GM06990 (cell line): ENCODE measurements around the gene BET1L.
"Not testable (repeated sequence)": the region's sequence is repeated elsewhere in the genome, so short reads cannot be mapped to it uniquely, and the experiment has no call there.

Source experiments
- DNase-seq: peaks from one replicate; pipeline ENCODE4 v3.0.0-alpha.2; 2011; ENCODE audit not compliant: insufficient read length; ENCODE audit errors: extremely low read depth
- H3K27me3 ChIP-seq: replicated peaks from 2 replicates; pipeline ENCODE4 v1.6.0; 2011; ENCODE audit warnings: low read length; ENCODE audit not compliant: control insufficient read depth, insufficient read depth
- H3K36me3 ChIP-seq: 2 replicates; pipeline ENCODE4 v1.5.1; 2011; ENCODE audit warnings: low read length; ENCODE audit not compliant: control insufficient read depth, insufficient read depth
- H3K4me3 ChIP-seq: replicated peaks from 2 replicates; pipeline ENCODE4 v1.5.1; 2011; ENCODE audit warnings: low read depth, mild to moderate bottlenecking, control low read depth, low read length
- TF ChIP-seq, protein P1 (sequence below): IDR thresholded peaks from 2 replicates; pipeline ENCODE4 v1.5.1; 2011; ENCODE audit warnings: low read length, control low read depth, mild to moderate bottlenecking, inconsistent platforms; ENCODE audit not compliant: insufficient read depth, poor library complexity, severe bottlenecking

The BET1L gene

DNA sequence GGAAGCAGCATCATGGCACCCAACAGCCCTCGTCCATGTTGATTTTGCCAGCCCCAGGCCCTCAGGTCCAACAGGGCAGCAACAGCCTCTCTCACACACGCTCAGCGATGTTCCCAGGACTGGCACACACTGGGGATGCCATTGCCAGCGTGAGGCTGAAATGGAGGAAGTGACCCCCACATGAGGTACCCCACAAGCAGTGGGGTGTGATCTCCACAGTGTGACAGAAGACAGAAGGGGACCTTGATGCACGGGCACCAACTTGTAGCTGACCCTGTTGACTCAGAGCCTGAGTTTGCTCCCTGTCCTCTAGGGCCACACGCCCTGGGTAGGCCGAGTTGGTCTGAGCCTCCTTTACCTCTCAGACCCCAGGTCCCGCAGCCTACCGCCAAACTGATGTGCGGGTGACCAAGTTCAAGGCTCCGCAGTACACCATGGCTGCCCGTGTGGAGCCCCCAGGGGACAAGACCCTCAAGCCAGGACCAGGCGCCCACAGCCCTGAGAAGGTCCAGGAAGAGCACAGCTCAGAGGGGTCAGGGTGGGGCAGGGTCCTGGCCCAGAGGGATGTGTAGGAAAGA is 8.1 kb downstream of the BET1L start:
- TF ChIP-seq, protein P1, sequence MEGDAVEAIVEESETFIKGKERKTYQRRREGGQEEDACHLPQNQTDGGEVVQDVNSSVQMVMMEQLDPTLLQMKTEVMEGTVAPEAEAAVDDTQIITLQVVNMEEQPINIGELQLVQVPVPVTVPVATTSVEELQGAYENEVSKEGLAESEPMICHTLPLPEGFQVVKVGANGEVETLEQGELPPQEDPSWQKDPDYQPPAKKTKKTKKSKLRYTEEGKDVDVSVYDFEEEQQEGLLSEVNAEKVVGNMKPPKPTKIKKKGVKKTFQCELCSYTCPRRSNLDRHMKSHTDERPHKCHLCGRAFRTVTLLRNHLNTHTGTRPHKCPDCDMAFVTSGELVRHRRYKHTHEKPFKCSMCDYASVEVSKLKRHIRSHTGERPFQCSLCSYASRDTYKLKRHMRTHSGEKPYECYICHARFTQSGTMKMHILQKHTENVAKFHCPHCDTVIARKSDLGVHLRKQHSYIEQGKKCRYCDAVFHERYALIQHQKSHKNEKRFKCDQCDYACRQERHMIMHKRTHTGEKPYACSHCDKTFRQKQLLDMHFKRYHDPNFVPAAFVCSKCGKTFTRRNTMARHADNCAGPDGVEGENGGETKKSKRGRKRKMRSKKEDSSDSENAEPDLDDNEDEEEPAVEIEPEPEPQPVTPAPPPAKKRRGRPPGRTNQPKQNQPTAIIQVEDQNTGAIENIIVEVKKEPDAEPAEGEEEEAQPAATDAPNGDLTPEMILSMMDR, result no peak
- DNase-seq, result no peak
- H3K4me3 ChIP-seq, result no peak overlapping the region
- no peaks in the 10 kb centered on the region for H3K27me3 ChIP-seq
- peaks cover 12% of the 10 kb centered on the region for H3K36me3 ChIP-seq

DNA sequence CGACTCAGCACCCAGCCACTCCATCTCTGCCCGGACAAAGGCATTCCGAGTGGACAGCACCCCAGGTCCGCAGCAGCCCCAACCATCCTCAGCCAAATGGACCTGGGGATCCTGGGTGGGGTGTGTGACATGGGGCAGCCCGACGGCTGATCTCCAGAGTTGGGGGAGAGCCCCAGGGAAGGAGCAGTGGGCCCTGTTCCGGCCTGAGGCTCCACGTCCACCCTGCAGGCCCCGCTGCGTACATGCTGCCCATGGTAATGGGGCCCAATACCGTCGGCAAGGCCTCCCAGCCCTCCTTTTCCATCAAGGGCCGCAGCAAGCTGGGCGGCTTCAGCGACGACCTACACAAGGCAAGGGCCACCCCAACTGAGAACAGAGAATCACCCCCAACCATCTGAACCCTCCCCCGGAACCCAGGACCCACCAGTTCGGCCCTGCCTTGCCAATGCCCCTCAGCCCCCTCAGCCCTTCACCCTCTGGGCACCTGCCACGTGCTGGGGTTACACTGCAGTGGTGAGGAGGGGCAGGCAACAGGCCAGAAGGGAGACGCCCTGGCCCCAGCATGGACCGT is 8.9 kb downstream of the BET1L start:
- TF ChIP-seq, protein P1, result no peak
- Histone ChIP-seq H3K27me3 (no peaks in the 10 kb centered on the region), H3K4me3 (no peak overlapping the region), H3K36me3 (peaks cover 5% of the 10 kb centered on the region)
- no peak for DNase-seq

DNA sequence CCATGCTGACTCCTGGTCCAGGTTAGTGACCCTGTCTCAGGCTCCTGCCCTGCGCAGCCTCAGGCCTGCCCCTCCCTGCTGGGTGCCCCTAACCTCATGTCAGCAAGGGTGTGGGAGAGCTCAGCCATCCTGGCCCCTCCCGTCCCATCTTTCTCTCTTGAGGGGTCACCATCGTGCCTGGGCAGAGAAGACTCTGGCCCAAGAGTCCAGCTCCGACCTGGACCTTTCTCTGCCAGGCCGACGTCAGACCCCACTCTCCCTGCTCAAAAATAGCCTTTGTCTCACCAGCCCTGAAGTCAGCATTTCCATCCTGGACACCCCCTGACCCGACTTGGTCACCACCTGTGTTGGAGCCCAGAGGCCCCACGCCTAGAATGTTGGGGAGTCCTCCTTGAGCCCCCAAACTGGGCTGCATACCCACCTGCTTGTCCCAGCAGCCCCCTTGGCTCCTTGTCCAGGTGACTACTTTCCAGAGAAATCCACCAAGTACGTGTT is 9.4 kb downstream of the BET1L start:
- Histone ChIP-seq H3K36me3 (peaks cover 2% of the 10 kb centered on the region), H3K4me3 (no peak overlapping the region), H3K27me3 (no peaks in the 10 kb centered on the region)
- TF ChIP-seq, protein P1, result no peak
- no peak for DNase-seq

DNA sequence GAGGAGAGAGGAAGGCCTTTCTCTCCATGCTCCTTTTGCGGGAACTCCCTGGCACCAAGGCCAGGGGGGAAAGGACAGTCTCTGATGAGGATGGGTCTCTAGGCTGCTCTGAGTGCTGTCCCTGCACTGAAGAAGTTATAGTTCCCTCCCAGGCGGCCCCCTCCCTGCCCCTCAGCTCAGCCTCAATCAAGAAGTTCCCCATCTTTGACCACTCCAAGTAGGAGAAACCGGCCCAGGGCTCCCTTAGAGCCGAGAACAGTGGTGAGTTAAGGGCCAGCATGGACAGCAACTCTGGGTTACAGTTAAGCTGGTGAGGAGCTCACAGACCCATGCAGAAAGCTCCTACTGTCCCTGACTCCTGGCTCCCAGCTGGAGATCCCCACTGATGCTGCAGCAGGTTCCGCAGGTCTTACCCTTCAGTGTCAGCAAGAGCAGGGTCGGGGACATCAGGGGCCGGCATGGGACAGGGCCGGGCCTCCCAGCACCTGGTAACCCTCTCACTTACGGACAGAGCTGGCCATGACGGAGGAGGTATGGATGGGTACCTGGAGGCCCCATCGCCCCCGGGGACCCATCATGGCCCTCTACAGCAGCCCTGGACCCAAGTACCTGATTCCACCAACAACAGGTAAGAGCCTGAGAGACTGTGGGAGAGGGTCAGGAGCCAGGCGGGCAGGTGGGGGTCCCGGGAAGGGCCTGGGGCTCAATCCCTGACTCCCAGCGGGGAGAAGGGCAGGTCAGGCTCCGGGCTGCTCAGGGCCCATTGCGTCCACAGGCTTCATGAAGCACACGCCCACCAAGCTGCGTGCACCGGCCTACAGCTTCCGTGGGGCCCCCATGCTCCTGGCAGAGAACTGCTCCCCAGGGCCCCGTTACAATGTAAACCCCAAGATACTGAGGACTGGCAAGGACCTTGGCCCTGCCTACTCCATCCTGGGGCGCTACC is 10.1 kb downstream of the BET1L start:
- no peak overlapping the region for H3K4me3 ChIP-seq
- peaks cover 2% of the 10 kb centered on the region for H3K36me3 ChIP-seq
- no peaks in the 10 kb centered on the region for H3K27me3 ChIP-seq
- DNase-seq, result no peak
- TF ChIP-seq, protein P1, result no peak

DNA sequence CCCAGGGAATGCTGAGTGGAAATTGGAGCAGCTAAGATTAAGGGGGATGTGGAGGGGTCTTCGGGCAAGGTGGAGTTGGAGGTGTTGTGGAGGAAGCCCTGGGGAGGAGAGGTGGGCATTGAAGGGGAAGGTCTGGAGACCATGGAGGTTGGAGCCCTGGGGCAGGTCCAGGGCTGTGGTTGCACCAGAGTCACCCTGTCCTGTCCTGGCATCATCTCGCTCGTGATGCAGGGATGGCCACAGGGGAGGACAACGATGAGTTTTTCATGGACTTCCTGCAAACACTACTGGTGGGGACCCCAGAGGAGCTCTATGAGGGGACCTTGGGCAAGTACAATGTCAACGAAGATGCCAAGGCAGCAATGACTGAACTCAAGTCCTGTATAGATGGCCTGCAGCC is 13.7 kb downstream of the BET1L start:
- H3K27me3 ChIP-seq, H3K36me3 ChIP-seq, DNase-seq, H3K4me3 ChIP-seq: not testable (repeated sequence)

DNA sequence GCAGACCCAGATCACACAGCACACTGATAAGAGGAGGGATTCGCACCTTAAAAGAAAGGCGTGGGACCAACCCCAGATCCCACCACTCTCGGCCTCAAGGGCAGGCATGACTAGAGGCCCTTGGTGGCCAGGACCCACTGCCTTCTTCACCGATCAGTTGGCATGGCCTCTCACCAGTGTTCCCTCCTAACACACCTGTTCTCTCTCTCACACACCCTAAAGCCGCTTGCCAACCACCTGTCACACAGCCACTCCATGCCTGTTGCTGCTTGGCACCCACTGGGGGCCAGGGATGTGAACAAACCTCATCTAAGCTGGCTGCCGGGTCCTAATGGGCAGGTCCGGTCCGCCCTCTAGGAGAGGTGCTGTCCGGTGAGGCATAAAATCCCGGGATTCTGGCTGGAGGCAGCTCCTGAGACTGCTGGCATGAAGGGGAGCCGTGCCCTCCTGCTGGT is 14.5 kb downstream of the BET1L start, which contains the start of gene SCGB1C1:
TSS of gene SCGB1C1 (plus strand) at position 405 of the 455 bp plus-strand sequence. CDS start at position 427, 22 bp downstream.
- H3K4me3 ChIP-seq, H3K27me3 ChIP-seq, H3K36me3 ChIP-seq, DNase-seq: not testable (repeated sequence)

DNA sequence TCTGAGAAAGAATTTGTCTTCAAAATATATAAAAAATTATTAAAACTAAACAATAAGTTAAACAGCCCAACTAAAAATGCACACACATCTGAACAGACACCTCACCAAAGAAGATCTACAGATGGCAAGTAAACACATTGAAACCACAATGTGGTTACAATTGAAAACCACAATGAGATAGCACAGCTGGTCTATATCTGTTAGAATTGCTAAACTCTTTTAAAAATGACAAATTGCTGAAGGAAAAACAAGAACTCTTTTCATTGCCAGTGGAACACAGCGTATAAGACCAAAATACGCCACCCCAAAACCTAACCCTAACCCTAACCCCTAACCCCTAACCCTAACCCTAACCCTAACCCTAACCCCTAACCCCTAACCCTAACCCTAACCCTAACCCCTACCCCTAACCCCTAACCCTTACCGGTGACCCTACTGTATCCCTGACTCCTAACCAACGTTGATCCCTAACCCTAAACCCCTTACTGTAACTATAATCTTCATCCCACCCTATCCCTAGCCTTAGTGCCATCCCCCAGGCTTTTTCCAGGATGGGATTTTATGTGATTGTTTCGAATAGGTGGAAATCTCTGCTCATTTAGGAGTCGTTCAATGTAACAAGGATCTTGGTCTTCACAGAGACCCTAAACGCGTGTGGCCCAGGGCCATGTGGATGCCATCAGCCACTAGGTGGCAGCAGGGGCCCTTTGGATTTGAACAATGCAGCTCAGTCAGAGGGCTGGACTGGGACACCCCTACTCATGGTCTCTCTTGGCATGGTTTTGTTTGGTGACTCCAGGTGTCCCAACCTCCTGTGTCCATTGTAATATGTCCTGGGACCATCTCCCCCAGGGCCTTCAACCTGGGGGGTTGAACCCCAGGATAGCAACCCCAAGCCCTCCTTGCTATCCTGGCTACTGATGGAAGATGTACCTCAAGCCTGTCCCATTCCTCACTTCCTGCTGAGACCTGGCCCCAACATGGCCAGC is 15.4 kb downstream of the BET1L start:
- H3K36me3 ChIP-seq, H3K4me3 ChIP-seq, H3K27me3 ChIP-seq: not testable (repeated sequence)
- peak; percentile 3 for DNase-seq

DNA sequence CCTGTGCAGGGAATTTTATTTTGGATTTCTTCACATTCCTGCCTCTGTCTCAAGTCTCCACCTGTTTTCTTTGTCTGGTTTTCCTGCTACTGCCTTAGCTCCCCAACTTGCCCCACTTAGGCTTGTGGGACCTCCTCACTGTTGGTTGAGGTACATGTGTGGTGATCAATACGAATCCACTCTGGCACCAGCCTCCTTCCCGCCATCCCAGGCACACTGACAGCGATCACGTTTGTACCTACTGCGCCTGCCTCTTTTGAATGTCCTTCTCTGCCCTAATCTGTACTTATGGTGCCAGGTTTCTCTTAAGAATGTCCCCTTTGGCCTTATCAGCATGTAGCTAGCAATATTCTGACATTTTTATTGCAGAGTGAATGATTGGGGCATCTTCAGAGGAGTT is 16.7 kb downstream of the BET1L start:
- H3K36me3 ChIP-seq, DNase-seq, H3K4me3 ChIP-seq, H3K27me3 ChIP-seq: not testable (repeated sequence)

DNA sequence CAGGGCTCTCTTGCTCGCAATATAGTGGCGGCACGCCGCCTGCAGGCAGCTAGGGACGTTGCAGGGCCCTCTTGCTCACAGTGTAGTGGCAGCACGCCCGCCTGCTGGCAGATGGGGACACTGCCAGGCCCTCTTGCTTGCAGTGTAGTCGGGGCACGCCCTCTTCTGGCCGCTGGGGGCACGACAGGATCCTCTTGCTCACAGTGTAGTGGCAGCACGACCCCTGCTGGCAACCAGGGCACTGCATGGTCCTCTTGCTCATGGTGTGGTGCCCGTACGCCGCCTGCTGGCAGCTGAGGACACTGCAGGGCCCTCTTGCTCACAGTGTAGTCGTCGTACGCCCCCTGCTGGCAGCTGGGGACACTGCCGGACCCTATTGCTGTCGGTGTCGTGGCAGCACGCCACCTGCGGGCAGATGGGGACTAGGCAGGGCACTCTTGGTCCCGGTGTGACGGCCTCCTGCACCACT is 17.3 kb downstream of the BET1L start:
- not testable (repeated sequence) for H3K27me3 ChIP-seq, DNase-seq, H3K4me3 ChIP-seq, H3K36me3 ChIP-seq
